HG03103 (cell line): ENCODE measurements around the gene EIF1.
A peak's percentile ranks its signal among the peaks of the same experiment; 100 is the strongest.

Experiments used
- ATAC-seq: cut with Tn5 transposase; IDR thresholded peaks from one replicate; pipeline ENCODE4 v1.9.1; 2021; ENCODE audit warnings: low read depth; ENCODE audit not compliant: unreplicated experiment

Gene EIF1

GRCh38 chr17:41654678-41655607 is 33.7 kb upstream of the EIF1 start:
- ATAC-seq = no peak

- no peak for ATAC-seq
Measured at GRCh38 chr17:41655611-41656111, 33.0 kb upstream of the EIF1 start.

GRCh38 chr17:41656249-41657023 is 32.2 kb upstream of the EIF1 start:
- ATAC-seq = no peak

GRCh38 chr17:41657176-41657754 is 31.4 kb upstream of the EIF1 start:
- ATAC-seq = no peak

GRCh38 chr17:41657936-41658335 is 30.7 kb upstream of the EIF1 start:
- no peak for ATAC-seq

GRCh38 chr17:41658846-41659245 is 29.8 kb upstream of the EIF1 start:
- no peak for ATAC-seq

GRCh38 chr17:41659427-41660212 is 29.1 kb upstream of the EIF1 start:
- ATAC-seq = no peak

- ATAC-seq = no peak
Measured at GRCh38 chr17:41660221-41660711, 28.4 kb upstream of the EIF1 start.

- ATAC-seq = no peak
Measured at GRCh38 chr17:41663451-41664171, 25.1 kb upstream of the EIF1 start.

- ATAC-seq = no peak
Measured at GRCh38 chr17:41664172-41664457, 24.6 kb upstream of the EIF1 start.

- no peak for ATAC-seq
Measured at GRCh38 chr17:41664587-41665565, 23.8 kb upstream of the EIF1 start.

GRCh38 chr17:41665566-41666236 is 23.0 kb upstream of the EIF1 start:
- ATAC-seq = peak; percentile 58

- peak; percentile 35 for ATAC-seq
Measured at GRCh38 chr17:41666237-41666641, 22.4 kb upstream of the EIF1 start.

GRCh38 chr17:41666708-41667279 is 21.9 kb upstream of the EIF1 start:
- ATAC-seq = peak; percentile 33

GRCh38 chr17:41667280-41668041 is 21.2 kb upstream of the EIF1 start:
- no peak for ATAC-seq

GRCh38 chr17:41672153-41672552 is 16.5 kb upstream of the EIF1 start:
- ATAC-seq = no peak
